Uterus (tissue), 2 donors: ENCODE measurements around the gene MTHFD2.

Source experiments
- CTCF ChIP-seq, 4 experiments: fragments of 200-600 bp in 2 of 4; fragments of 450-650 bp in 2 of 4; sonication (generic) in 2 of 4; IDR thresholded peaks; one replicate each; pipeline ENCODE4 v1.5.1; 2016 to 2019; ENCODE audit warnings: antibody characterized with exemption in 4 of 4, mild to moderate bottlenecking in 2 of 4, moderate library complexity in 1 of 4
- POLR2A ChIP-seq, 2 donors: fragments of 450-650 bp; IDR thresholded peaks; one replicate each; pipeline ENCODE4 v1.6.1; 2016; ENCODE audit warnings: antibody characterized with exemption in 2 of 2, mild to moderate bottlenecking in 1 of 2, moderate library complexity in 1 of 2

- no peak for TF ChIP-seq CTCF (IDR thresholded peaks at IDR 0.05)
- no peak for TF ChIP-seq POLR2A (IDR thresholded peaks at IDR 0.05)
These were observed 64.3 kb downstream of the MTHFD2 start for GRCh38 chr2:74262681-74263080.
